IPS DF 6.9 (cell line): ENCODE results near the gene RAP1GDS1.
"Not testable (repeated sequence)": the region's sequence is repeated elsewhere in the genome, so short reads cannot be mapped to it uniquely, and the experiment has no call there.

Experiments
- DNase-seq: peaks from one replicate; pipeline ENCODE4 v3.0.0-alpha.2; 2013; ENCODE audit warnings: low read depth, low spot score
- H3K27ac ChIP-seq: one replicate; pipeline ENCODE4 v1.5.1; 2013; ENCODE audit warnings: low read length, control low read depth
- H3K27me3 ChIP-seq: 2 replicates; pipeline ENCODE4 v1.6.1; 2013; ENCODE audit warnings: mild to moderate bottlenecking, low read length; ENCODE audit not compliant: control insufficient read depth, insufficient read depth
- H3K36me3 ChIP-seq: 2 replicates; pipeline ENCODE4 v1.6.1; 2013; ENCODE audit warnings: low read length; ENCODE audit not compliant: control insufficient read depth, insufficient read depth
- H3K4me1 ChIP-seq: 2 replicates; pipeline ENCODE4 v1.6.1; 2013; ENCODE audit warnings: low read length; ENCODE audit not compliant: control insufficient read depth, insufficient read depth
- H3K4me3 ChIP-seq: 2 replicates; pipeline ENCODE4 v1.5.1; 2013; ENCODE audit warnings: mild to moderate bottlenecking, low read length
- H3K9me3 ChIP-seq: 2 replicates; pipeline ENCODE4 v1.6.1; 2013; ENCODE audit warnings: low read length, inconsistent platforms; ENCODE audit not compliant: control insufficient read depth, insufficient read depth
- WGBS: extraction: QIAGEN DNeasy Blood & Tissue Kit; methylation state at CpG from one replicate; pipeline ENCODE4 v1.1.7; 2013; ENCODE audit warnings: mixed read lengths, missing lambda C conversion rate; ENCODE audit not compliant: insufficient read length, insufficient coverage; 5-methylcytosine and 5-hydroxymethylcytosine counted together

The RAP1GDS1 gene

DNA sequence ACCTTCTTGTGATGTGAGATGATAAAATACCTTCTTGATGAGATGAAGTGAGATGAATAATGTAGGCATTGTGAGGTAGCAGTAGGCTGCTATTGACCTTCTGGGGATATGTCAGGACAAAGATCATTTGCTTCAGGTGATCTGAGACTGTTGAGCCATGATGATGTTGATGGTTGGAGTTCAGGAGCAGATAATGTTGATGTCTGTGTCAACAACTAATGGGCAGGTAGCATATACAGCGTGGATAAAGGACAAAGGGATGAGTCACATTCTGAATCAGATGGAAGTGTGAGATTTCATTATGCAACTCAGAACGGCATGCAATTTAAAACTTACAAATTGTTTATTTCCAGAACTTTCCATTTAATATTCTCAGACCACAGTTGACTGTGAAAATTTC lies 57.3 kb downstream of the RAP1GDS1 start:
- H3K36me3 ChIP-seq: no peaks in the 10 kb centered on the region
- H3K4me3 ChIP-seq: no peak overlapping the region
- no CpG with 5 or more reads among the region's 2 CpGs for WGBS
- no peak overlapping the region for H3K27ac ChIP-seq
- H3K27me3 ChIP-seq: no peaks in the 10 kb centered on the region
- no peak for DNase-seq
- no peaks in the 10 kb centered on the region for H3K9me3 ChIP-seq
- no peaks in the 10 kb centered on the region for H3K4me1 ChIP-seq

DNA sequence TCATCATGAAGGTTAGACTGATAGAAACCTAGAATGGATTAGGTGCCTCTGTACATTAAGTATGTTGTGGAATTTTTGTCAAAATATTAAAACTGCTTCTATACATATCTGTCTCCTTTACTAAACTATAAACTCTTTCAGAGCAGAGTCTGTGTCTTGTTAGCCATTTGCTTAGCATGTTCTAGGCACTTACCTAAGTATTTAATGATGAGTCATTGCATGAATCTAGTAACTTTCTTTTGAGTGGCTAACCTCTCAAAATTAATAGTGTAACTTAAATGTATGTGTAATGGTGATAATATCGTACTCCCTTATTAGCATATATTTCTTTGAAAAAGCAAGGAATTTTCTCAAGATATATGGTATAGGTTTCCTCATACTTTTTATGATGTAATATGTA lies 57.8 kb downstream of the RAP1GDS1 start:
- no peaks in the 10 kb centered on the region for H3K36me3 ChIP-seq
- no peaks in the 10 kb centered on the region for H3K4me1 ChIP-seq
- no peak overlapping the region for H3K27ac ChIP-seq
- H3K4me3 ChIP-seq: no peak overlapping the region
- DNase-seq: no peak
- no CpG with 5 or more reads among the region's 1 CpG for WGBS
- no peaks in the 10 kb centered on the region for H3K27me3 ChIP-seq
- no peaks in the 10 kb centered on the region for H3K9me3 ChIP-seq

- no peak overlapping the region for H3K27ac ChIP-seq
- H3K36me3 ChIP-seq: no peaks in the 10 kb centered on the region
- 100% methylated on average over 1 of the region's 2 CpGs for WGBS
- no peak for DNase-seq
- no peaks in the 10 kb centered on the region for H3K9me3 ChIP-seq
- H3K4me1 ChIP-seq: no peaks in the 10 kb centered on the region
- H3K27me3 ChIP-seq: no peaks in the 10 kb centered on the region
- H3K4me3 ChIP-seq: no peak overlapping the region
These were observed 65.0 kb downstream of the RAP1GDS1 start for GRCh38 chr4:98326168-98326567.

GRCh38 chr4:98327694-98328093 lies 66.5 kb downstream of the RAP1GDS1 start:
- no peak overlapping the region for H3K4me3 ChIP-seq
- no CpG with 5 or more reads among the region's 1 CpG for WGBS
- H3K27ac ChIP-seq: no peak overlapping the region

GRCh38 chr4:98329879-98330640 lies 68.9 kb downstream of the RAP1GDS1 start:
- DNase-seq, H3K9me3 ChIP-seq, H3K27ac ChIP-seq, H3K4me3 ChIP-seq, H3K36me3 ChIP-seq, H3K4me1 ChIP-seq, H3K27me3 ChIP-seq: not testable (repeated sequence)
- no CpG with 5 or more reads among the region's 31 CpGs for WGBS

More at GRCh38 chr4:98327694-98328093, 66.5 kb downstream of the RAP1GDS1 start:
- H3K4me1 ChIP-seq: no peaks in the 10 kb centered on the region
- H3K36me3 ChIP-seq: no peaks in the 10 kb centered on the region
- no peaks in the 10 kb centered on the region for H3K27me3 ChIP-seq
- DNase-seq: no peak
- H3K9me3 ChIP-seq: no peaks in the 10 kb centered on the region; the same call in 1 of the 2 replicates

DNA sequence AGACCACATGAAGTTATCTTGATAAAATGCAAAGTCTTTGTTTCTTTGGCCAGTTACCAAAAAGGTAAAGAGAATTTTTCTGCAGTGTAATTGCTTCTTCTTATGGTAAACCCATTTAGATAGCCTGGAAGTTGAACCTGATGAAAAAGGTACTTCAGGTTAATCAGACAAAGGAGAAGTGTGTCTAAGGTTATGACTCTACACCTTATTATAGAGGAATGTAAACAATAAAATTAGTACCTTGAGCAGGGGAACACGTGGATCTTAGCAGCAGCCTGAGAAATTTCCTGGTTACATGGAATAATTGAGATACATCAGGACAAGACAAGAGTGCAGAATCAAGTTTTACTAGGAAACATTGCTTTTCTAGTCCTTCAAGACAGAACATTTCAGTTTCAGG lies 70.8 kb downstream of the RAP1GDS1 start:
- no peaks in the 10 kb centered on the region for H3K36me3 ChIP-seq

DNA sequence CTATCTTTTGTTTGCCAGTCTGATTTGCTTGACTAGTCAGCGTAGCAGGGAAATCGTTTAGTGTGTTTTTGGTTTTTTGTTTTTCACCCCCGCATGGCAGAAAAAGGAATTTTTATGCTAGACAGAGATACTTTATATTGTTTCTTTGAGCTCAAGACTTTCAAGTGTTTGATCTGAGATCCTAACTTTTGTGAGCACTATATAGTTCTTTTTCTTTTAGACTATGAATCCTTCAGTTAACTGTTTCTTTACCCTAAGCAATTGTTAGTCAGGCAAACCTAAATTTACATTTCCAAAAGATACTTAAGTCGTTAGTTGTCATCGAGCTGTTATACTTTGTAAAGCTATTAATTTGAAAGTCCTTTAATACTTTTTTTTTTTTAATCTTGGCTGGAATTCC lies 73.3 kb downstream of the RAP1GDS1 start:
- no peak overlapping the region for H3K27ac ChIP-seq
- no CpG with 5 or more reads among the region's 5 CpGs for WGBS
- no peaks in the 10 kb centered on the region for H3K36me3 ChIP-seq
- no peaks in the 10 kb centered on the region; the same call in 1 of the 2 replicates for H3K9me3 ChIP-seq
- H3K4me3 ChIP-seq: no peak overlapping the region
- no peaks in the 10 kb centered on the region for H3K27me3 ChIP-seq
- DNase-seq: no peak
- no peaks in the 10 kb centered on the region for H3K4me1 ChIP-seq

More for the DNA sequence above, 70.8 kb downstream of the RAP1GDS1 start:
- Histone ChIP-seq H3K4me1 (no peaks in the 10 kb centered on the region), H3K27ac (no peak overlapping the region), H3K27me3 (no peaks in the 10 kb centered on the region), H3K4me3 (no peak overlapping the region), H3K9me3 (no peaks in the 10 kb centered on the region; the same call in 1 of the 2 replicates)
- no CpG with 5 or more reads among the region's 1 CpG for WGBS
- no peak for DNase-seq

GRCh38 chr4:98338761-98339438 lies 77.7 kb downstream of the RAP1GDS1 start:
- DNase-seq: no peak
- no peaks in the 10 kb centered on the region for H3K27me3 ChIP-seq
- WGBS: no CpG with 5 or more reads among the region's 2 CpGs

DNA sequence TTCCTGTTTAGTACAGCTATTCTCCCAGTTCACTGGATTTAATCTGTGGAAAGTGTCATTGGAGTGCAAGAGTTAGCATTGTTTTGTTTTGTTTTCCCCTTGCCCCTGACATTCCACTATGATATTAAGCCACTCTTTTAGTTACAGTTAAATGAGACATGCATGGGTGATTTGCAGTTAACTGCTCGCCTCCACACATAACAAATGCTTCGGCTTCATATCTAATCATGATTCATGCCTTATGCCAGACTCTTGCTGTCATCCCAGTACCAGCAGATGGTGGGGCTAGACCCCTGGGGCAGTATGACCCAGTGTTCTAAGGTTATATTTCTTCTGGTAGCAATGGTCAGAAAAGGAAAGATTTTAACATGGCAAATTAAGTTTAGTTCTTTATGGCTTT lies 80.1 kb downstream of the RAP1GDS1 start:
- Histone ChIP-seq H3K36me3 (no peaks in the 10 kb centered on the region), H3K27ac (no peak overlapping the region), H3K9me3 (no peaks in the 10 kb centered on the region), H3K27me3 (no peaks in the 10 kb centered on the region), H3K4me3 (no peak overlapping the region), H3K4me1 (no peaks in the 10 kb centered on the region)
- no peak for DNase-seq
- WGBS: no CpG with 5 or more reads among the region's 2 CpGs

More at GRCh38 chr4:98338761-98339438, 77.7 kb downstream of the RAP1GDS1 start:
- no peak overlapping the region for H3K27ac ChIP-seq
- H3K36me3 ChIP-seq: no peaks in the 10 kb centered on the region
- no peak overlapping the region for H3K4me3 ChIP-seq
- H3K9me3 ChIP-seq: no peaks in the 10 kb centered on the region
- no peaks in the 10 kb centered on the region for H3K4me1 ChIP-seq

DNA sequence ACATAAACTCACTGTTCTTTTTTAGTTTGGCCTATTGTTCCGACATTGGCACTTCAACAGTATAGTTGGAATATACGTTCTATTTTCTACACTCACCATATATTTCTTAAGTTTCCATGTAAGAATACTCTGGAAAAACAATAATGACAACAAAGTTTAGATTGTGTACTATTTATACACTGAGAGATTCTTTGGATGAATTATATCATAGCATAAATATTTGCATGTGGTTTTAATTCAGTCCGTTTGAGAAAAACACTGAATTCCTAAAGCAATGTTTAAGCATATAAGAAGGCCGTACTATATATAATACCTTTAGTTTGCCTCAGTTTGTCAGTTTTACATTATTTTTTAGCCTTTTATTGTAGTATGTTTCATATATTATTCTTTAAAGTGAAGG lies 82.4 kb downstream of the RAP1GDS1 start:
- DNase-seq: no peak
- no peak overlapping the region for H3K27ac ChIP-seq
- H3K4me1 ChIP-seq: no peaks in the 10 kb centered on the region
- no peaks in the 10 kb centered on the region for H3K36me3 ChIP-seq
- no peaks in the 10 kb centered on the region for H3K9me3 ChIP-seq
- no peaks in the 10 kb centered on the region for H3K27me3 ChIP-seq
- no peak overlapping the region for H3K4me3 ChIP-seq
- no CpG with 5 or more reads among the region's 4 CpGs for WGBS
